Endothelial cell of umbilical vein (primary cell): ENCODE results near the gene MCTP1.
"Not testable (repeated sequence)": the region's sequence is repeated elsewhere in the genome, so short reads cannot be mapped to it uniquely, and the experiment has no call there.

Source experiments
- EZH2 ChIP-seq: IDR thresholded peaks from 2 replicates; pipeline ENCODE4 v1.6.1; 2012; ENCODE audit warnings: borderline replicate concordance, low read depth, mild to moderate bottlenecking, moderate library complexity, low read length, inconsistent platforms; ENCODE audit not compliant: severe bottlenecking
- GATA2 ChIP-seq: IDR thresholded peaks from 2 replicates; pipeline ENCODE4 v1.7.0; 2011; ENCODE audit warnings: low read depth, mild to moderate bottlenecking, moderate library complexity, mixed read lengths, low read length; ENCODE audit not compliant: insufficient read length, insufficient read depth
- POLR2A ChIP-seq: IDR thresholded peaks from 2 replicates; pipeline ENCODE4 v1.6.1; 2012; ENCODE audit warnings: low read depth, mild to moderate bottlenecking, control low read depth, low read length
- POLR2AphosphoS5 ChIP-seq: IDR thresholded peaks from 2 replicates; pipeline ENCODE4 v1.6.1; 2012; ENCODE audit warnings: low read depth, mild to moderate bottlenecking, control low read depth, low read length, moderate library complexity; ENCODE audit not compliant: insufficient read depth
- TF ChIP-seq, protein P1 (sequence below), 2 donors: IDR thresholded peaks; 1 replicate in 1 of 2; 2 replicates in 1 of 2; pipeline ENCODE4 v1.5.1; 2011; ENCODE audit warnings: low read length in 2 of 2, mild to moderate bottlenecking in 2 of 2, moderate library complexity in 2 of 2, control low read depth in 1 of 2, inconsistent platforms in 1 of 2, low read depth in 1 of 2; ENCODE audit not compliant: insufficient read depth in 1 of 2; ENCODE audit errors: extremely low read depth in 1 of 2

DNA sequence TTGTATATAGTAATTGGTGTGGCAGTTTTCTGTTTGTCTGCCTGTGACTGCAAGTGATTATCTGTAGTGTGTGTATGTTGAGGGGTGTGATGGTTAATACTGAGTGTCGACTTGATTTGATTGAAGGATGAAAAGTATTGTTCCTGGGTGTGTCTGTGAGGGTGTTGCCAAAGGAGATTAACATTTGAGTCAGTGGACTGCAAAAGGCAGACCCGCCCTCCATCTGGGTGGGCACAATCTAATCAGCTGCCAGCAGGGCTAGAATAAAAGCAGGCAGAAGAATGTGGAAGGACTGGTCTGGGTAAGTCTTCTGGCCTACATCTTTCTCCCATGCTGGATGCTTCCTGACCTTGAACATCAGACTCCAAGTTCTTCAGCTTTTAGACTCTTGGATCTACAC is 290.4 kb downstream of the MCTP1 start:
- TF ChIP-seq, protein P1, sequence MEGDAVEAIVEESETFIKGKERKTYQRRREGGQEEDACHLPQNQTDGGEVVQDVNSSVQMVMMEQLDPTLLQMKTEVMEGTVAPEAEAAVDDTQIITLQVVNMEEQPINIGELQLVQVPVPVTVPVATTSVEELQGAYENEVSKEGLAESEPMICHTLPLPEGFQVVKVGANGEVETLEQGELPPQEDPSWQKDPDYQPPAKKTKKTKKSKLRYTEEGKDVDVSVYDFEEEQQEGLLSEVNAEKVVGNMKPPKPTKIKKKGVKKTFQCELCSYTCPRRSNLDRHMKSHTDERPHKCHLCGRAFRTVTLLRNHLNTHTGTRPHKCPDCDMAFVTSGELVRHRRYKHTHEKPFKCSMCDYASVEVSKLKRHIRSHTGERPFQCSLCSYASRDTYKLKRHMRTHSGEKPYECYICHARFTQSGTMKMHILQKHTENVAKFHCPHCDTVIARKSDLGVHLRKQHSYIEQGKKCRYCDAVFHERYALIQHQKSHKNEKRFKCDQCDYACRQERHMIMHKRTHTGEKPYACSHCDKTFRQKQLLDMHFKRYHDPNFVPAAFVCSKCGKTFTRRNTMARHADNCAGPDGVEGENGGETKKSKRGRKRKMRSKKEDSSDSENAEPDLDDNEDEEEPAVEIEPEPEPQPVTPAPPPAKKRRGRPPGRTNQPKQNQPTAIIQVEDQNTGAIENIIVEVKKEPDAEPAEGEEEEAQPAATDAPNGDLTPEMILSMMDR (IDR thresholded peaks at IDR 0.05; ENCODE audit: extremely low read depth in 1 of 2, insufficient read depth in 1 of 2, low read depth in 1 of 2, low read length in 2 of 2) = not testable (repeated sequence)
- not testable (repeated sequence) for TF ChIP-seq POLR2AphosphoS5, POLR2A, GATA2, EZH2
